Subcutaneous abdominal adipose tissue (tissue), 5 donors: ENCODE data around the gene E2F7.

Experiments
- H3K27ac ChIP-seq: one replicate; pipeline ENCODE4 v1.7.0; 2013; ENCODE audit warnings: low read depth, mild to moderate bottlenecking, inconsistent platforms, low read length, moderate library complexity
- H3K27me3 ChIP-seq, 5 donors: one replicate each; pipeline ENCODE4 v1.7.0; 2013; ENCODE audit warnings: low read length in 5 of 5, inconsistent platforms in 1 of 5; ENCODE audit not compliant: control insufficient read depth in 5 of 5, insufficient read depth in 4 of 5
- H3K36me3 ChIP-seq, 5 donors: one replicate each; pipeline ENCODE4 v1.7.0; 2013; ENCODE audit warnings: low read length in 5 of 5; ENCODE audit not compliant: control insufficient read depth in 5 of 5, insufficient read depth in 5 of 5
- H3K4me1 ChIP-seq, 5 donors: one replicate each; pipeline ENCODE4 v1.7.0; 2013; ENCODE audit warnings: low read length in 5 of 5, mild to moderate bottlenecking in 3 of 5, moderate library complexity in 1 of 5; ENCODE audit not compliant: control insufficient read depth in 5 of 5, insufficient read depth in 5 of 5
- H3K4me3 ChIP-seq, 5 donors: one replicate each; pipeline ENCODE4 v1.7.0; 2013; ENCODE audit warnings: low read length in 5 of 5, low read depth in 1 of 5
- H3K9ac ChIP-seq, 5 donors: one replicate each; pipeline ENCODE4 v1.7.0; 2013; ENCODE audit warnings: low read length in 5 of 5, mild to moderate bottlenecking in 4 of 5, moderate library complexity in 3 of 5
- H3K9me3 ChIP-seq, 5 donors: one replicate each; pipeline ENCODE4 v1.7.0; 2013; ENCODE audit warnings: low read length in 5 of 5; ENCODE audit not compliant: control insufficient read depth in 5 of 5
- donor health status: healthy.
- donor health status: healthy.
- donor health status: healthy.
- donor health status: healthy.
- donor health status: healthy.

Gene E2F7

DNA sequence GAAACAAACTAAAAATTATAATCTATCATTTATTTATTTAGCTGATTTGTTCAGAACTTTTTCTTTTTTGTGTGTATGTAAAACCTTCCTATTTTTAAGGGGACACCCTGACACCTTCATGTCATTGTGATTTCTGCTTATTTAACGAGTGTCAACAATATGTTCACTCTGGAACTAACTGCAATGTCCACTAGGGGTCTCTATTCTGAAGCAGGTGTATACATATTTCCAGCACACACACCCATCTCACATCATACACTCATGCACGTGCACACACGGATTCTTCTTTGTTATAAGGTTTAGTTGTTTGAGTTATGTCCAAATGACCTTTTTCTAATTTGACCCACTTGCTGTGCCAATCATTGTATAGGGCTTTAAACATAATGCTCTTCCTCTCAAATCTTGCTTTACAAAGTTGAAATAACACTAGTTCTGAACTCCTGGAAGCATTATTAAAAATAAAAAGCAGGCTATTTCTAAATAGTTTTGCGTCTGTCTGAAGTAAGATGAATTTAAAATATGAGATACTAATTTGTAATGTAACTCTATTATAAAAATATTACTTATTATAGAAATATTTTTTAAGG is 15.5 kb downstream of the E2F7 start:
- Histone ChIP-seq H3K36me3 (no peaks in the 10 kb centered on the region), H3K27ac (no peak overlapping the region), H3K4me3 (no peak overlapping the region), H3K9me3 (no peaks in the 10 kb centered on the region), H3K9ac (no peak overlapping the region), H3K27me3 (no peaks in the 10 kb centered on the region), H3K4me1 (no peaks in the 10 kb centered on the region)

DNA sequence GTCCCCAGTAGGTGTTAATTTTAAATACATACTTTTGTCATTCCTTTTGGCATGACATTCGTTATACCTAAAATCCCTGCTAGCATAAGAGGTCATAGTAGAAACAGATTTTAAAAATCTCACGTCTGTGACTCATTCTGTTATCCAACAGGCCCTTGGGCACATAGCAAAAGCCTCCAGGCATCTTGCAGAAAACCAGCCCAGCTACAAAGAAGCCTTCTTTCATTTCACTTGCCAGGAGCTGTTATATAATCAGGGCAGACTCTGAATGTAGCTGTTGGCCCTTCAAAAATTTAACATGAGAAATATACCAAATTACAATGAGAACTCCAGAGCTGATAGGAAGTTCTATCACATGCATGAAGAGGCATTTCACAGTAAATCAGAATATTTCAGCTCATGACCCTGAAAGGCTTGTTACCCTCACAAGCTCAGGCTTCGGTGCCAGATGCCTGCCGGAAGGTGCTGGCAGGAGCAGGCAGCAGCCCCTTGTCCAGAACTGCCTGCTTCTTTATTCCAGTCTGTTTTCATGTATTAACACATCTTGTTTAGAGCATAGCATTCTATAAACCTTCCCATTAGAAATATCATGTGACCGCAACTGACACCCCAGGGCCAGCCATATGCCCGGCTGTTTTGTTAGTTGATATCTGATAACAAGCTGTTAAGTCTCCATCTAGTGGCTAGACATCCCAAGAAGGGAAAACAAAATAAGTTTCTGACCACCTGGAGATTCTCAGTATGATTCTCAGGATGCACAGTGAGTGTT is 17.8 kb downstream of the E2F7 start:
- Histone ChIP-seq H3K36me3 (no peaks in the 10 kb centered on the region), H3K9me3 (no peaks in the 10 kb centered on the region), H3K27me3 (no peaks in the 10 kb centered on the region), H3K4me3 (no peak overlapping the region), H3K9ac (no peak overlapping the region), H3K4me1 (no peaks in the 10 kb centered on the region), H3K27ac (no peak overlapping the region)

DNA sequence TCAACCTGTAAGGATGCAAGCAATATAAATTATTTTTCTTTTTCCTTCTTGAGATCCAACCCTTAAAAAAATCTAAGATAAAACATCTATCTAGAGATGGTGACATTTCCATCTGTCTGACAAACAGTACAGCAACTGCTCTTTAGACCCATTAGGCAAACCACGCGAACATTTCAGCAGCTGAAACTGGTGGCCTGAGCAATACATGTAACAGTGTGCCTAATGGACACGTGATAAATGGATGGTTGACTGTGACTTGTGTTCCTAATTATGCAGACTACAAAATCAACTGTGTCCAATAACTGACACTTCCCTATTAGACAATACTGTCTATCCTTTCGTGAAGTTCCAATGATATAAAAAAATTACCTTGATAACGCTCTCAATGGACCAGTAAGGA is 18.9 kb downstream of the E2F7 start:
- no peaks in the 10 kb centered on the region for H3K27me3 ChIP-seq
- no peak overlapping the region for H3K9ac ChIP-seq
- H3K9me3 ChIP-seq = no peaks in the 10 kb centered on the region
- H3K4me3 ChIP-seq = no peak overlapping the region
- no peaks in the 10 kb centered on the region for H3K4me1 ChIP-seq
- no peaks in the 10 kb centered on the region for H3K36me3 ChIP-seq
- H3K27ac ChIP-seq = no peak overlapping the region

DNA sequence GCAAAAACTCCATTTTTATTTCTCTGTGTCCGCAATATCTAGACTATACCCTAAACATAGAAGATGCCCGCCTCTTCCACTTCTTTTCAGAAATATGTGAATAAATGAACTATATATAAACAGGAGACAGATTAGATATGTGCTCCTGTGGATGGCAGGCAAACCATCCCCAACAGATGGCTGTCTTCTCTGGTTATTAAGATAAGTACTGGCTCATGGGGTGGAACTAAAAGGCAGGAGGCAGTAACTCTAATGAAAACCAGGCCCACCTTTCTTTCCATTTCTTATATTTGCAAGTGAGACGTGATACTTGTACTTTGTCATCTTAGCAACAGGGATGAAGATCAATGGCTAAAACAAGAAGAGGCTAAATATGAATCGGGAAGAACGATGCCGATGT is 20.2 kb downstream of the E2F7 start:
- Histone ChIP-seq H3K27me3 (no peaks in the 10 kb centered on the region), H3K9me3 (no peaks in the 10 kb centered on the region), H3K36me3 (no peaks in the 10 kb centered on the region), H3K9ac (no peak overlapping the region), H3K4me3 (no peak overlapping the region), H3K27ac (no peak overlapping the region), H3K4me1 (no peaks in the 10 kb centered on the region)

DNA sequence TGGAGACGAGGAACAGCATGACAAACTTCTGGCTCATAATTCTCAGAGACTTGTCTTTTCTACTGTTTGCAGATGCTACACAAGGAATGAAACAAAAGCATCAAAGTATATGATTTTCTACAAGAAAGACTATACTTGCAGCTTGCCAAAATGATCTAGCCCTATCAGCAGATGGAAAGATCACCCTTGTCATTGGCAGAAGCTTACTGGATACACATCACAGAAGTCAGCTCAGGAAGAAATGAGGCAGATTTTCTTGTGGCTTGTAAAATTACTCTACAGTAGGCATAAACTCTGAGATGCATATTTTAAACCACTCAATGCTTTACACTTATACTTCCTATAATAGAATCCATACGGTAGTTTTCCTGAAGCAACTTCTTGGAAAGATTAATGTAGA is 20.6 kb downstream of the E2F7 start:
- Histone ChIP-seq H3K36me3 (no peaks in the 10 kb centered on the region), H3K9me3 (no peaks in the 10 kb centered on the region), H3K4me3 (no peak overlapping the region), H3K9ac (no peak overlapping the region), H3K27ac (no peak overlapping the region), H3K27me3 (no peaks in the 10 kb centered on the region), H3K4me1 (no peaks in the 10 kb centered on the region)

DNA sequence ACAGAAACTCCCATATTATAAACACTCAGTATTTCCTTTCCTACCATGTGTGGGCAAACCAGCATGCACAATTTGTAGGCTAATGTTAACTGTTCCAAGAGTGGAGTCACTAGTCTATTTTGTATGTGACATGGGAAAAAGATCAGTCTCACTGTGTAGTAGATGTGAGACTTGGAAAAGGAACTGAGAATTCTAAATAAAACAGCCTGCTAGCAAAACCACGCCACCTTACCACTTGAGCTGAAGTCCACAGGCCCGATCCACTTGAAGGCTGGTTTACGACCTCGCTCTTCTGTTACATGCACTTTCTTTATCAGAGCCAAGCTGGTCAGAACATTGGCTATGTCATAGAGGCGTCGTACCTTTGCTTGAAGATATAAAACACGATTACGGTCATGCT is 22.5 kb downstream of the E2F7 start:
- Histone ChIP-seq H3K27me3 (no peaks in the 10 kb centered on the region), H3K4me1 (no peaks in the 10 kb centered on the region), H3K4me3 (no peak overlapping the region), H3K27ac (no peak overlapping the region), H3K9ac (no peak overlapping the region), H3K9me3 (peaks cover 0 to 4% (median 0%) of the 10 kb centered on the region in 5 donors), H3K36me3 (no peaks in the 10 kb centered on the region)

DNA sequence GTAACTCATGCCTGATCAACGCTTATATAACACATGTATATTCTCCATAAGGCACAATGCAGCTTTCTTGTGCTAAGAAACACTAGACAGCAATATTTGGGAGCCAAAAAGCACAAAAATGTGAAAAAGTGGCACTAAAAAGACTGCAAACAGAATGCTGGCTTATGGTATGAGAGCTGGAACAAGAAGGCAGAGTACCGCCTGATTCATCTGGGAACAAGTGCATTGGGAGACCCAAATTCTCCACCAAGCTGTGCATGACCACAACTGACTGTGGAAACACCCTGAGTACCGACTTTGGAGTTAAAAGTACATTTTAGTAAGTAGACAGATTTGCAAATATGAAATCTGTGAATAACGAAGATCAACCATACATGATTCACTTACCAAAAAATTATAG is 25.1 kb downstream of the E2F7 start:
- Histone ChIP-seq H3K9ac (no peak overlapping the region), H3K36me3 (no peaks in the 10 kb centered on the region), H3K27me3 (no peaks in the 10 kb centered on the region), H3K4me1 (no peaks in the 10 kb centered on the region), H3K4me3 (no peak overlapping the region), H3K27ac (no peak overlapping the region), H3K9me3 (peaks cover 0 to 4% (median 0%) of the 10 kb centered on the region in 5 donors)

DNA sequence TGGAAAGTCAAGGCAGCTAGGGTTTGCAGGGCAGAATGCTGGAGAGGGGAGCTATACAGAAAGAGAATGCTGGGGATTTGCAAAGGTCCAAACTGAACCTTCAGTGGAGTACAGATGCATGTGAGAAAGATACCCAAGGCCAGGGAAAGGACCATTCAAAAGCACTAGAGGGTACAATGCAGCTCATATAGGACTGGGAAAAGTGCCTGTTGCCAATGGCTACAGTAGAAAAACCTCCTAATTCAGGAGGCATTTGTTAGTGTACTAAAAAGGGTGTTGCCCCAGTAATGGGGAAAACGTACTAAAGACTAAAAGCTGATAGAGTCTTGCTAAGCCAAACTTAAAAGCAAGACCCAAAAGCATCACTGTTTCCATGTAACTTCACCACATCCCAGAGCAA is 30.1 kb downstream of the E2F7 start:
- Histone ChIP-seq H3K27me3 (no peaks in the 10 kb centered on the region), H3K36me3 (no peaks in the 10 kb centered on the region), H3K9me3 (peaks cover 0 to 4% (median 0%) of the 10 kb centered on the region in 5 donors), H3K27ac (no peak overlapping the region), H3K9ac (no peak overlapping the region), H3K4me1 (no peaks in the 10 kb centered on the region), H3K4me3 (no peak overlapping the region)

DNA sequence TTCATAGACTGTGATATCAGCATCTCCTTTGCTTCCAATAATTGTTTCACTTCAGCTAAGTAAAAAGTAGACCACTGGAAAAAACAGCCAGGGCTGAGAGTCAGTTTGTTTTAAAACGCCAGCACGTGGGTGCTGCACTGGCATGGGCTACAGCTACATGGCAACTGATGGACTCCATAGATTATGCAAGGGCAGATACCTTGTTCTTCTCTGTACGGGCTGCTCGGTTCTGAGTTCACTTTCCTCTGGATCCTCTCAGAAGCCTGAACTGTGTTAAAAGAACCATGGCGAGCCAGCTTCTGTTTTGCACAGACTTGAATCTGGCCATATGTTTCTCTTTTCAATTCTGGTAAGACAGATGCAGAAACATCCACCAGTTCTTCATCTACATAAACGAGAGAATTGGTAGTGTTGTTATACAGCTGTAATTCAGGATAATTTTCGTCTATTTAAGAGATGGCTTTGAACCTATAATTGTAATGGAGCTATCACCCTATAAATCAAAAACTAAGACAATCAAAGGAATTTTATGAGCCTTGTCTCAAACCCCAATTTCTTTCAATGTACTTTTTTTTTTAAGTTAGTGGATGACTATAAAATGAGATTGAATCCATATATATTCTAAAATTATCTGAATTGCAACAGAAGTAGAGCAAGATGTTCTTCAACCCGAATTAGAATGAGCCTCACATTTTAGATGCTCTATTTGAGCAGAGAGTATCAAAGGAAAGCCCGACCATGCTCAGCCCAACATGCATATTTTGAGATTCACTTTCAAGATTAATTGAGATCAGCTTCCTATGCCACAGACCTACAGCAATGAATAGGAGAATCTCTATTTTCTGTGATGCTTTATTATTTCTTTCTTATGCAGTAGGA is 31.5 kb downstream of the E2F7 start:
- Histone ChIP-seq H3K36me3 (no peaks in the 10 kb centered on the region), H3K27ac (no peak overlapping the region), H3K4me1 (no peaks in the 10 kb centered on the region), H3K4me3 (no peak overlapping the region), H3K9me3 (peaks cover 0 to 3% (median 0%) of the 10 kb centered on the region in 5 donors), H3K27me3 (no peaks in the 10 kb centered on the region), H3K9ac (no peak overlapping the region)

DNA sequence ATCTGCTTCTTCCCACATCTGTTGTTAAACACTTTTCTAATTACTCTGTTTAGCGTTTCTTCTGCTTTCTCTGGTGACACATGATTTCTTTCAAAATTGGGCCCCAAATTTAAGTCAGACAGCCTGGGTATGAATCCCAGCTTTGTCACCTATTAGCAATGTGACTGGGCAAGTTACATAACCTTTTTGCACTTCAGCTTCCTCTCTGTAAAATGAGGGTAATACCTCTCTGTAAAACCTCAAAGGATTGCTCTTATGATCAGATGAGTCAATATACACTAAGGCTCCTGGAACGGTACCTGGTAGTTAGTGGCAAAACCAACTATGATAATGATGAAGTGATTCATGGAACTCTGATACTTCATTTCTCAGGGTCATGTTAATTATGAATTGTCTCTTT is 33.0 kb downstream of the E2F7 start:
- H3K4me3 ChIP-seq = no peak overlapping the region
- no peaks in the 10 kb centered on the region for H3K4me1 ChIP-seq
- H3K9ac ChIP-seq = no peak overlapping the region
- no peaks in the 10 kb centered on the region for H3K36me3 ChIP-seq
- no peaks in the 10 kb centered on the region for H3K27me3 ChIP-seq
- H3K27ac ChIP-seq = no peak overlapping the region
- H3K9me3 ChIP-seq = no peaks in the 10 kb centered on the region
